Activated CD8-positive, alpha-beta memory T cell treated with anti-CD3 and anti-CD28 coated beads, Interleukin-2, amount 10 ng/mL, durations not matched to agents 7 days and 5 days (primary cell): ENCODE measurements around the gene KLHDC8A. TPM values are rescaled to one million over a fixed set of nuclear protein-coding genes. Genes with fewer than 3 reads are reported as not detected.

Experiments used
- ATAC-seq: fragments of 150-1000 bp; cut with Tn5 transposase; one replicate; pipeline ENCODE4 v1.10.0; 2021; ENCODE audit warnings: moderate library complexity
- CTCF ChIA-PET: fragments of 350-600 bp; sonication (Branson Sonifier 250); formaldehyde crosslinking; loops from one replicate; lab custom pipeline; 2021; ENCODE audit warnings: antibody characterized with exemption; lab: Charles Lee
- DNase-seq: peaks from one replicate; pipeline ENCODE4 v3.0.0-alpha.2; 2020
- H3K27ac Mint-ChIP-seq: one replicate; pipeline ENCODE4 v1.8.0; 2021; ENCODE audit warnings: mild to moderate bottlenecking, mixed read lengths
- H3K27me3 Mint-ChIP-seq: one replicate; pipeline ENCODE4 v1.8.0; 2021; ENCODE audit warnings: mixed read lengths
- H3K36me3 Mint-ChIP-seq: one replicate; pipeline ENCODE4 v1.8.0; 2021; ENCODE audit warnings: mild to moderate bottlenecking, mixed read lengths
- H3K4me1 Mint-ChIP-seq: one replicate; pipeline ENCODE4 v1.8.0; 2021; ENCODE audit warnings: mixed read lengths
- H3K4me3 Mint-ChIP-seq: one replicate; pipeline ENCODE4 v1.8.0; 2021; ENCODE audit warnings: mild to moderate bottlenecking, moderate library complexity, mixed read lengths
- H3K9me3 Mint-ChIP-seq: one replicate; pipeline ENCODE4 v1.8.0; 2022; ENCODE audit warnings: low read depth, mixed read lengths
- total RNA-seq, 2 experiments: library from RNA; stranded (reverse); gene quantifications; one replicate each; pipeline ENCODE4 v1.2.3, GENCODE V29; 2021

Gene KLHDC8A
- total RNA-seq, 2 experiments from 2014 or later: not detected

- ATAC-seq (no peak), DNase-seq (no peak)
- no peak overlapping the region for H3K4me3 Mint-ChIP-seq
- H3K36me3 Mint-ChIP-seq: no peaks in the 10 kb centered on the region
- H3K9me3 Mint-ChIP-seq: no peaks in the 10 kb centered on the region
- H3K27ac Mint-ChIP-seq: no peak overlapping the region
- H3K27me3 Mint-ChIP-seq: peaks cover 7% of the 10 kb centered on the region
- CTCF ChIA-PET: interaction anchor here (1.0 to 3.1 kb wide), 3 partner anchors 20 to 43 kb away, joined by 3 to 14 read pairs (median 3); no protein-coding TSS in a partner anchor
- peaks cover 21% of the 10 kb centered on the region for H3K4me1 Mint-ChIP-seq
Observed at GRCh38 chr1:205293350-205294074, 63.2 kb downstream of the KLHDC8A start.

GRCh38 chr1:205291596-205291995, 65.1 kb downstream of the KLHDC8A start:
- Mint-ChIP-seq H3K27me3 (peaks cover 9% of the 10 kb centered on the region), H3K27ac (no peak overlapping the region), H3K9me3 (no peaks in the 10 kb centered on the region), H3K36me3 (peaks cover under 1% of the 10 kb centered on the region), H3K4me1 (peaks cover 38% of the 10 kb centered on the region), H3K4me3 (no peak overlapping the region)
- ATAC-seq: no peak
- DNase-seq: no peak
- CTCF ChIA-PET: interaction anchor here (3.1 kb wide), 1 partner anchor 18 kb away, joined by 14 read pairs; no protein-coding TSS in a partner anchor

- DNase-seq: peak; percentile 96
- Mint-ChIP-seq H3K27me3 (peaks cover 15% of the 10 kb centered on the region), H3K27ac (peak overlapping the region; percentile 87), H3K36me3 (peaks cover 1% of the 10 kb centered on the region), H3K9me3 (no peaks in the 10 kb centered on the region), H3K4me3 (peak overlapping the region; percentile 46), H3K4me1 (peaks cover 59% of the 10 kb centered on the region)
- ATAC-seq: peak; percentile 69
- CTCF ChIA-PET: interaction anchor here (1.0 to 22.0 kb wide), 7 partner anchors 8 to 370 kb away, joined by 4 to 1096 read pairs (median 5); partner anchors contain the start of genes NUAK2 and TMCC2
Observed at GRCh38 chr1:205287767-205288559, 68.8 kb downstream of the KLHDC8A start.

DNA sequence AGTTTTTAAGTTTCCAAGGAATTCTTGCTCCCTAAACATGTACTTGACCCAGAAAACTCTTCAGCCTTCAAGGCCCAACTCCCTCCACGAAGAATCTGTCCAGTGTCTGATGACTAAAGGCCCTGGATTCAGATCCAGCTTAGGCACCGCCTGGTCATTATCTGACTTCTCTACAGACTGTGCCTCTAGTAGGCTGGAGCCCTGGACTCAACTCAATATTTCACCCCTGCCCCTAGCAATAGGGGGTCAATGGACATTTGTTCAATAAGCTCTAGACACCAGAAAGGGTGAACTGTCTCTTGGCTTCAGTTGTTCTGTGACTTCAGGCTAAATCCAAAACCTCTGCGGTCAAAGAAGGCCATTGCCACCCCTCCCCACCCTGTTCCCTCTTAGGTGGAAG, 69.6 kb downstream of the KLHDC8A start:
- DNase-seq (no peak), ATAC-seq (no peak)
- Mint-ChIP-seq H3K27ac (peak overlapping the region; percentile 87), H3K36me3 (peaks cover 1% of the 10 kb centered on the region), H3K4me3 (no peak overlapping the region), H3K9me3 (no peaks in the 10 kb centered on the region), H3K27me3 (peaks cover 17% of the 10 kb centered on the region), H3K4me1 (peaks cover 64% of the 10 kb centered on the region)
- CTCF ChIA-PET: interaction anchor here (1.2 to 22.0 kb wide), 4 partner anchors 9 to 37 kb away, joined by 4 to 1096 read pairs (median 66); partner anchors contain the start of gene NUAK2

- Mint-ChIP-seq H3K27me3 (peaks cover 17% of the 10 kb centered on the region), H3K4me3 (peak overlapping the region; percentile 65), H3K4me1 (peaks cover 64% of the 10 kb centered on the region), H3K36me3 (peaks cover 1% of the 10 kb centered on the region), H3K27ac (peak overlapping the region; percentile 87), H3K9me3 (no peaks in the 10 kb centered on the region)
- peak; percentile 95 for DNase-seq
- CTCF ChIA-PET: interaction anchor here (0.7 to 22.0 kb wide), 5 partner anchors 10 to 37 kb away, joined by 3 to 1096 read pairs (median 10); partner anchors contain the start of gene NUAK2
- ATAC-seq: peak; percentile 28
Observed at GRCh38 chr1:205286335-205286950, 70.3 kb downstream of the KLHDC8A start.

Other genes with a start within 250 kb of the KLHDC8A start
- 10 to 100 TPM; 22.8 to 23.0 TPM for gene RBBP5, start 234.9 kb downstream of the KLHDC8A start, total RNA-seq
- gene DSTYK, start 145.2 kb downstream of the KLHDC8A start, total RNA-seq: 10 to 100 TPM in 1 of 2 experiments, 1 to 10 TPM in 1; 8.7 to 11.6 TPM
- 1 to 10 TPM; 2.6 to 5.3 TPM for gene TMCC2, start 129.0 kb downstream of the KLHDC8A start, total RNA-seq
- gene NUAK2, start 35.2 kb downstream of the KLHDC8A start, total RNA-seq: 1 to 10 TPM; 1.9 to 6.0 TPM
- 1 to 10 TPM in 1 of 2 experiments, under 1 TPM in 1; 0.54 to 1.8 TPM for gene LEMD1, start 65.1 kb upstream of the KLHDC8A start, total RNA-seq
- gene BLACAT1, start 99.1 kb upstream of the KLHDC8A start, total RNA-seq: under 1 TPM; 0.19 to 0.47 TPM
- 1 to 10 TPM; 4.0 to 5.2 TPM for gene CDK18, start 147.7 kb upstream of the KLHDC8A start, total RNA-seq